Measurements from ENCODE around the gene ADSS1. TPM values are rescaled to one million over a fixed set of nuclear protein-coding genes. Genes with fewer than 3 reads are reported as not detected.

ADSS1 gene
- polyA plus RNA-seq, 1 of the 3 experiments (the other 2 are of a cell fraction) = 14.3 TPM

DNA sequence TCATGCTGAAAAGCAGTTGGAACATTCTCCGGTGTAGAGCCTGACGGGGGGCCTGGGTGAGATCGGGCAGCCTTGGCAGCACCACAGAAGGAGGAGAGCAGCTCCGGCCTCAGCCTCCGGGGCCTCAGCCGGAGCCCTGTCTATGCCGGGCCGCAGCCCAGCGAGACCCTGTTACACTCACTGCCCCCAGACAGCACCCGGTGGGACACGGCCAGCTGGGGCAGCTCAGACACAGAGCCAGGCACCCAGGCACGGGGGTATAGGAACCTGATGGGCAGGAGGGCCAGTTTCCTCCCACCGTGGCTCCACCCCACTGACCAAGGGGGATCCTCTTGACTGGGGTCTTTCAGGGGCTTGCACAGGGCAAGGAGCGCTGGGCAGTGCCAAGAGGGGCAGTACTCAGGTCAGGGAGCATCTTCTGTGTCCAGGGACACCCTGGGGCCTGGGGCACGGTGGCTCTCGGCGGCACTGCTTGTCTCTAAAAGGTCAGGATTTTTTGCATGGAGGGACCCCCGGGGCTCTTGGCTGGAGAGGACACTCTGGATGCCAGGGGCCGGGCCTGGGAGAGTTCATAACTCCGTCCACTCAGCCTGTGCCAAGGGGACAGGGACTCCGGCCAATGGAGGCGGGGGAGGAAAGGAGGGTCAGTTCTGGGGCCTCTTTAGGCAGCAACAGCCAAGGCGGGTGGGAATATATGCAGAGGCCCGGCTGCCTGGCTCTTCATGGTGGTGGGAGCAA lies 25.2 kb upstream of the ADSS1 start (continued):
- no peak for TF ChIP-seq POLR2AphosphoS5 (IDR thresholded peaks at IDR 0.05; ENCODE audit: low read depth, low read length)
- no peak for TF ChIP-seq TEAD4 (IDR thresholded peaks at IDR 0.05; ENCODE audit: borderline replicate concordance, insufficient read depth)
- no peak for TF ChIP-seq EP300 (IDR thresholded peaks at IDR 0.05; ENCODE audit: borderline replicate concordance in 1 of 2, low read depth in 1 of 2, low read length in 1 of 2)
- TF ChIP-seq FOXM1 (IDR thresholded peaks at IDR 0.05; ENCODE audit: low read depth) = no peak
- no peak for TF ChIP-seq SIN3A (IDR thresholded peaks at IDR 0.05; ENCODE audit: borderline replicate concordance, low read depth, low read length)
- TF ChIP-seq MEF2A (IDR thresholded peaks at IDR 0.05; ENCODE audit: borderline replicate concordance, low read depth) = no peak
- TF ChIP-seq GABPA (IDR thresholded peaks at IDR 0.05; ENCODE audit: low read depth) = no peak
- no peak for TF ChIP-seq MXI1 (IDR thresholded peaks at IDR 0.05; ENCODE audit: low read depth, low read length)
- no peak for TF ChIP-seq SMC3 (IDR thresholded peaks at IDR 0.05; ENCODE audit: low read depth, low read length)
- TF ChIP-seq CTCF (IDR thresholded peaks at IDR 0.05) = no peak

DNA sequence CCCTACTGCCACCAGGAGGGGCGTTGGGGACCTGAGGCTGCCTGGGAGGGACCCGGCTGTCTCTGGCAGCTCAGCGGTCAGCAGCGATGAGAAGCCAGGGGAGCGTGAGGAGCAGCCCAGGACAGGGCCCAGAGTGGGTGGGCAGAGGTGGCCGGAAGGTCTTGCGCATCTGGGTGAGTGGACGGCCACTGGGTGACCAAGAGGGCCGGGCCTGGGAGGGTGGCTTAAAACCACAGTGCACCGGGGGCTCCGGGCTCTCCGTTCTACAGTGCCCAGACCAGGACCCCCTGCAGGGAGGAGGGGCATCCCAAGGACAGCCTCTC lies 24.6 kb upstream of the ADSS1 start:
- POLR2A ChIA-PET = no interaction called here
- TF ChIP-seq POLR2AphosphoS5 (IDR thresholded peaks at IDR 0.05; ENCODE audit: low read depth, low read length) (no peak), RAD21 (IDR thresholded peaks at IDR 0.05; ENCODE audit: low read length) (no peak), RXRA (IDR thresholded peaks at IDR 0.05; ENCODE audit: borderline replicate concordance, low read depth) (no peak), EP300 (IDR thresholded peaks at IDR 0.05; ENCODE audit: borderline replicate concordance in 1 of 2, low read depth in 1 of 2, low read length in 1 of 2) (no peak), FOXM1 (IDR thresholded peaks at IDR 0.05; ENCODE audit: low read depth) (no peak), EZH2phosphoT487 (IDR thresholded peaks at IDR 0.05; ENCODE audit: borderline replicate concordance, low read depth) (no peak), MXI1 (IDR thresholded peaks at IDR 0.05; ENCODE audit: low read depth, low read length) (no peak), ELF1 (IDR thresholded peaks at IDR 0.05) (no peak), ZBTB33 (IDR thresholded peaks at IDR 0.05; ENCODE audit: borderline replicate concordance, low read depth) (no peak), CHD2 (IDR thresholded peaks at IDR 0.05; ENCODE audit: low read length, partially characterized antibody) (no peak), TEAD4 (IDR thresholded peaks at IDR 0.05; ENCODE audit: borderline replicate concordance, insufficient read depth) (no peak), SMC3 (IDR thresholded peaks at IDR 0.05; ENCODE audit: low read depth, low read length) (no peak), FOSL2 (IDR thresholded peaks at IDR 0.05; ENCODE audit: borderline replicate concordance, low read depth) (no peak)
- TF ChIP-seq, protein P1, sequence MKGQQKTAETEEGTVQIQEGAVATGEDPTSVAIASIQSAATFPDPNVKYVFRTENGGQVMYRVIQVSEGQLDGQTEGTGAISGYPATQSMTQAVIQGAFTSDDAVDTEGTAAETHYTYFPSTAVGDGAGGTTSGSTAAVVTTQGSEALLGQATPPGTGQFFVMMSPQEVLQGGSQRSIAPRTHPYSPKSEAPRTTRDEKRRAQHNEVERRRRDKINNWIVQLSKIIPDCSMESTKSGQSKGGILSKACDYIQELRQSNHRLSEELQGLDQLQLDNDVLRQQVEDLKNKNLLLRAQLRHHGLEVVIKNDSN (IDR thresholded peaks at IDR 0.05; ENCODE audit: borderline replicate concordance, low read depth) = no peak
- TF ChIP-seq, protein P2, sequence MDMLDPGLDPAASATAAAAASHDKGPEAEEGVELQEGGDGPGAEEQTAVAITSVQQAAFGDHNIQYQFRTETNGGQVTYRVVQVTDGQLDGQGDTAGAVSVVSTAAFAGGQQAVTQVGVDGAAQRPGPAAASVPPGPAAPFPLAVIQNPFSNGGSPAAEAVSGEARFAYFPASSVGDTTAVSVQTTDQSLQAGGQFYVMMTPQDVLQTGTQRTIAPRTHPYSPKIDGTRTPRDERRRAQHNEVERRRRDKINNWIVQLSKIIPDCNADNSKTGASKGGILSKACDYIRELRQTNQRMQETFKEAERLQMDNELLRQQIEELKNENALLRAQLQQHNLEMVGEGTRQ (IDR thresholded peaks at IDR 0.05; ENCODE audit: borderline replicate concordance, low read depth, low read length) = no peak
- Histone ChIP-seq H3K79me2 (ENCODE audit: insufficient read depth) (peaks cover 46% of the 10 kb centered on the region), H3K9ac (no peak overlapping the region), H3K4me2 (no peak overlapping the region), H3K9me3 (no peaks in the 10 kb centered on the region), H3K4me1 (ENCODE audit: control insufficient read depth in 1 of 2, insufficient read depth in 2 of 2, low read depth in 1 of 2, low read length in 1 of 2) (peaks cover 0 to 9% of the 10 kb centered on the region in 2 experiments; a peak in 1 of 4 replicates), H3K9me2 (no peaks in the 10 kb centered on the region), H3K27me3 (ENCODE audit: insufficient read depth) (no peaks in the 10 kb centered on the region), H2AFZ (ENCODE audit: low read depth) (no peak overlapping the region), H4K20me1 (ENCODE audit: insufficient read depth) (peaks cover 44% of the 10 kb centered on the region), H3F3A (replicated peaks; ENCODE audit: insufficient read depth) (no peaks in the 10 kb centered on the region), H3K36me3 (replicated peaks in 1 of 2; ENCODE audit: control insufficient read depth in 1 of 2, insufficient read depth in 2 of 2, low read length in 1 of 2) (peaks cover 0 to 20% of the 10 kb centered on the region in 2 experiments), H3K4me3 (ENCODE audit: low read depth in 2 of 2, low read length in 1 of 2) (no peak overlapping the region), H3K27ac (ENCODE audit: low read depth in 2 of 2, low read length in 1 of 2) (no peak overlapping the region)
- 100% methylated on average over 7 of the region's 12 CpGs for WGBS (ENCODE audit: low lambda C conversion rate)
- CTCF ChIA-PET = interaction anchor here (1.0 to 1.2 kb wide), 2 partner anchors 48 to 603 kb away, joined by 3 to 4 read pairs; no protein-coding TSS in a partner anchor
- DNase-seq = no peak

Measured in SK-N-SH (cell line).